Adrenal gland (tissue), 5 donors: Measurements from ENCODE around the gene TRAK2.

Experiments used
- CTCF ChIP-seq, 6 experiments: fragments of 450-650 bp in 4 of 6; fragments of 200-600 bp in 2 of 6; sonication (generic) in 1 of 6; IDR thresholded peaks; 1 replicate in 5 of 6; 2 replicates in 1 of 6; pipeline versions ENCODE4 v1.5.1 to v1.8.0; 2016 to 2021; ENCODE audit warnings: antibody characterized with exemption in 6 of 6, mild to moderate bottlenecking in 2 of 6, moderate library complexity in 1 of 6
- POLR2A ChIP-seq, 2 donors: fragments of 450-650 bp; IDR thresholded peaks; one replicate each; pipeline ENCODE4 v1.6.1; 2017; ENCODE audit warnings: antibody characterized with exemption in 2 of 2, mild to moderate bottlenecking in 2 of 2, moderate library complexity in 1 of 2
- donor health status: DM: no; HTN: no; CAD: no.

- no peak for TF ChIP-seq CTCF (IDR thresholded peaks at IDR 0.05)
- TF ChIP-seq POLR2A (IDR thresholded peaks at IDR 0.05) = no peak
Observed at GRCh38 chr2:201465524-201465971, 14.3 kb upstream of the TRAK2 start.
